ENCODE results near the gene MMP20. TPM values are rescaled to one million over a fixed set of nuclear protein-coding genes. Genes with fewer than 3 reads are reported as not detected.

Gene MMP20
- total RNA-seq, 1 experiment from 2014 or later: not detected

DNA sequence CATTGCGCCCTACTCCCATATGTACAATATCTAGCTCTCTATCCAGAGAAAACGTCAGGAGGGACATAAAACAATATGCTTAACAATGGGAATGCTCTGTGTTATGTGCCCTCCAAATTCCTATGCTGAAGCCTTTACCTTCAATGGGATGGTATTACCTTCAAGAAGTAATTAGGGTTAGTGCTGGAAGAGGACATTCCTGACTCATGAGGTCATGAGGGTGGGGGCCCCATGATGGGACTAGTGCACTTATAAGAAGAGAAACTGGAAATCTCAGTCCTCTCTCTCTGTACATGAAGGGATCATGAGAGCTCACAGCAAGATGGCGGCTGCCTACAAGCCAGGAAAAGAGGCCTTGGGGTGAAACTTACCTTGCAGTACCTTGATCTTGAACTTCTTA, 20.3 kb downstream of the MMP20 start:
- Histone ChIP-seq H3K27me3 (ENCODE audit: insufficient read depth, low read length) (no peaks in the 10 kb centered on the region), H2BK15ac (ENCODE audit: low read depth, low read length) (no peak overlapping the region), H3K9ac (ENCODE audit: extremely low read depth, insufficient read length, low read length) (no peak overlapping the region), H2BK5ac (ENCODE audit: insufficient read length, low read length) (no peak overlapping the region), H4K20me1 (ENCODE audit: control insufficient read depth, insufficient read depth, insufficient read length) (no peaks in the 10 kb centered on the region), H2AK5ac (ENCODE audit: insufficient read length, low read length) (no peak overlapping the region), H2AFZ (ENCODE audit: low read length) (no peak overlapping the region), H4K8ac (replicated peaks; ENCODE audit: insufficient read length, low read depth, low read length) (no peak overlapping the region), H3K4me2 (ENCODE audit: insufficient read depth, insufficient read length, low read length) (no peak overlapping the region), H3K4ac (ENCODE audit: low read depth, low read length) (no peak overlapping the region), H3K18ac (ENCODE audit: insufficient read length, low read depth, low read length) (no peak overlapping the region), H3K23me2 (ENCODE audit: insufficient read length, low read depth, low read length, poor library complexity, severe bottlenecking) (no peaks in the 10 kb centered on the region), H3T11ph (ENCODE audit: low read length) (no peak overlapping the region), H3K27ac (ENCODE audit: insufficient read length, low read depth, low read length) (no peak overlapping the region), H3K79me2 (ENCODE audit: insufficient read depth, low read length) (no peaks in the 10 kb centered on the region), H3K9me3 (ENCODE audit: control insufficient read depth, low read depth, low read length) (no peaks in the 10 kb centered on the region), H2BK120ac (ENCODE audit: low read depth, low read length, poor library complexity, severe bottlenecking) (no peak overlapping the region), H4K5ac (ENCODE audit: insufficient read length, low read depth, low read length) (no peak overlapping the region), H3K79me1 (ENCODE audit: insufficient read depth, low read depth, low read length, poor library complexity, severe bottlenecking) (no peaks in the 10 kb centered on the region), H2BK12ac (ENCODE audit: insufficient read length, low read depth, low read length) (no peak overlapping the region), H2BK20ac (ENCODE audit: low read depth, low read length, poor library complexity, severe bottlenecking) (no peak overlapping the region), H3K56ac (ENCODE audit: insufficient read length, low read depth, low read length) (no peak overlapping the region), H3K4me1 (ENCODE audit: insufficient read depth, low read length) (peaks cover 2% of the 10 kb centered on the region; the same call in 1 of the 2 replicates), H4K91ac (ENCODE audit: insufficient read length, low read depth, low read length) (no peak overlapping the region), H3K23ac (ENCODE audit: insufficient read length, low read depth, low read length) (no peak overlapping the region), H3K14ac (ENCODE audit: insufficient read depth, low read length) (no peak overlapping the region)
- peak overlapping the region in 1 of 3 experiments; percentile 77; a peak in 1 of 7 replicates for H3K27ac Mint-ChIP-seq
- H3K4me3 Mint-ChIP-seq: no peak overlapping the region
- H3K36me3 Mint-ChIP-seq (ENCODE audit: insufficient read depth in 1 of 3, low read depth in 3 of 3): no peaks in the 10 kb centered on the region; a peak in 1 of 7 replicates
- peaks cover 0 to 3% of the 10 kb centered on the region in 2 experiments; a peak in 2 of 5 replicates for H3K9me3 Mint-ChIP-seq
- TF ChIP-seq, protein P1, sequence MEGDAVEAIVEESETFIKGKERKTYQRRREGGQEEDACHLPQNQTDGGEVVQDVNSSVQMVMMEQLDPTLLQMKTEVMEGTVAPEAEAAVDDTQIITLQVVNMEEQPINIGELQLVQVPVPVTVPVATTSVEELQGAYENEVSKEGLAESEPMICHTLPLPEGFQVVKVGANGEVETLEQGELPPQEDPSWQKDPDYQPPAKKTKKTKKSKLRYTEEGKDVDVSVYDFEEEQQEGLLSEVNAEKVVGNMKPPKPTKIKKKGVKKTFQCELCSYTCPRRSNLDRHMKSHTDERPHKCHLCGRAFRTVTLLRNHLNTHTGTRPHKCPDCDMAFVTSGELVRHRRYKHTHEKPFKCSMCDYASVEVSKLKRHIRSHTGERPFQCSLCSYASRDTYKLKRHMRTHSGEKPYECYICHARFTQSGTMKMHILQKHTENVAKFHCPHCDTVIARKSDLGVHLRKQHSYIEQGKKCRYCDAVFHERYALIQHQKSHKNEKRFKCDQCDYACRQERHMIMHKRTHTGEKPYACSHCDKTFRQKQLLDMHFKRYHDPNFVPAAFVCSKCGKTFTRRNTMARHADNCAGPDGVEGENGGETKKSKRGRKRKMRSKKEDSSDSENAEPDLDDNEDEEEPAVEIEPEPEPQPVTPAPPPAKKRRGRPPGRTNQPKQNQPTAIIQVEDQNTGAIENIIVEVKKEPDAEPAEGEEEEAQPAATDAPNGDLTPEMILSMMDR (conservative IDR thresholded peaks at IDR 0.05): no peak
- no CpG with 5 or more reads among the region's 3 CpGs for WGBS (ENCODE audit: extremely low coverage, insufficient read length, low lambda C conversion rate)
- peaks cover 23% of the 10 kb centered on the region in 2 experiments for H3K4me1 Mint-ChIP-seq
- DNase-seq: no peak
- no peaks in the 10 kb centered on the region for H3K27me3 Mint-ChIP-seq (ENCODE audit: low read depth)

Measured in H9 (cell line).